ENCODE data around the gene FUCA1.

Gene FUCA1

GRCh38 chr1:23869051-23869450 is 961 bp upstream of the FUCA1 start:
- Histone ChIP-seq H3K79me1 (ENCODE audit: low read depth, low read length) (no peaks in the 10 kb centered on the region), H4K8ac (ENCODE audit: low read depth, low read length) (no peak overlapping the region), H2BK120ac (ENCODE audit: low read depth, low read length) (no peak overlapping the region), H3K23ac (ENCODE audit: low read depth, low read length, poor library complexity) (no peak overlapping the region), H2AFZ (ENCODE audit: low read length) (peak overlapping the region; percentile 99), H2AK5ac (ENCODE audit: low read depth, low read length) (no peak overlapping the region), H2BK5ac (ENCODE audit: low read length) (no peak overlapping the region), H2BK15ac (ENCODE audit: low read length) (no peak overlapping the region), H3K4me1 (ENCODE audit: control insufficient read depth in 2 of 2, insufficient read depth in 1 of 2, low read depth in 1 of 2, low read length in 2 of 2) (peaks cover 2 to 3% of the 10 kb centered on the region in 2 donors), H3K4ac (ENCODE audit: low read length) (no peak overlapping the region), H3K4me3 (ENCODE audit: low read length in 2 of 2) (no peak overlapping the region), H3K18ac (ENCODE audit: low read length) (no peak overlapping the region), H3K14ac (ENCODE audit: low read length) (no peak overlapping the region), H4K91ac (ENCODE audit: low read depth, low read length, poor library complexity) (no peak overlapping the region), H3K9ac (ENCODE audit: low read depth, low read length, poor library complexity) (no peak overlapping the region), H3K27ac (replicated peaks; ENCODE audit: low read length) (no peak overlapping the region), H3K4me2 (ENCODE audit: insufficient read depth, low read length, poor library complexity, severe bottlenecking) (no peak overlapping the region), H3K27me3 (ENCODE audit: control insufficient read depth in 3 of 3, insufficient read depth in 3 of 3, low read depth in 1 of 3, low read length in 3 of 3) (peaks cover 0 to 32% (median 24%) of the 10 kb centered on the region in 3 experiments), H2BK12ac (ENCODE audit: low read length) (no peak overlapping the region), H3K36me3 (replicated peaks in 1 of 2; ENCODE audit: control insufficient read depth in 2 of 2, insufficient read depth in 2 of 2, low read length in 2 of 2) (no peaks in the 10 kb centered on the region), H3K9me3 (replicated peaks in 1 of 2; ENCODE audit: control insufficient read depth in 2 of 2, insufficient read depth in 1 of 2, low read depth in 1 of 2, low read length in 2 of 2) (no peaks in the 10 kb centered on the region)
- no CpG with 5 or more reads among the region's 10 CpGs for WGBS, 2 donors (ENCODE audit: extremely low coverage in 2 of 2, insufficient read length in 2 of 2, insufficient replicate concordance in 1 of 2)
- DNase-seq (ENCODE audit: low spot score), result no peak

GRCh38 chr1:23868557-23869016 is 497 bp upstream of the FUCA1 start:
- Histone ChIP-seq H2BK15ac (ENCODE audit: low read length) (no peak overlapping the region), H4K8ac (ENCODE audit: low read depth, low read length) (no peak overlapping the region), H3K4ac (ENCODE audit: low read length) (no peak overlapping the region), H3K79me1 (ENCODE audit: low read depth, low read length) (no peaks in the 10 kb centered on the region), H3K9ac (ENCODE audit: low read depth, low read length, poor library complexity) (no peak overlapping the region), H3K23ac (ENCODE audit: low read depth, low read length, poor library complexity) (peak overlapping the region; percentile 76), H3K9me3 (replicated peaks in 1 of 2; ENCODE audit: control insufficient read depth in 2 of 2, insufficient read depth in 1 of 2, low read depth in 1 of 2, low read length in 2 of 2) (no peaks in the 10 kb centered on the region), H2AK5ac (ENCODE audit: low read depth, low read length) (no peak overlapping the region), H3K36me3 (replicated peaks in 1 of 2; ENCODE audit: control insufficient read depth in 2 of 2, insufficient read depth in 2 of 2, low read length in 2 of 2) (no peaks in the 10 kb centered on the region), H3K27me3 (ENCODE audit: control insufficient read depth in 3 of 3, insufficient read depth in 3 of 3, low read depth in 1 of 3, low read length in 3 of 3) (peaks cover 0 to 30% (median 24%) of the 10 kb centered on the region in 3 experiments), H3K4me3 (ENCODE audit: low read length in 2 of 2) (peak overlapping the region in 1 of 2 donors; percentile 80), H2AFZ (ENCODE audit: low read length) (peak overlapping the region; percentile 99), H2BK5ac (ENCODE audit: low read length) (no peak overlapping the region), H3K4me1 (ENCODE audit: control insufficient read depth in 2 of 2, insufficient read depth in 1 of 2, low read depth in 1 of 2, low read length in 2 of 2) (peaks cover 2 to 3% of the 10 kb centered on the region in 2 donors), H3K27ac (replicated peaks; ENCODE audit: low read length) (no peak overlapping the region), H4K91ac (ENCODE audit: low read depth, low read length, poor library complexity) (no peak overlapping the region), H2BK120ac (ENCODE audit: low read depth, low read length) (no peak overlapping the region), H3K4me2 (ENCODE audit: insufficient read depth, low read length, poor library complexity, severe bottlenecking) (peak overlapping the region; percentile 19), H3K14ac (ENCODE audit: low read length) (no peak overlapping the region), H3K18ac (ENCODE audit: low read length) (no peak overlapping the region), H2BK12ac (ENCODE audit: low read length) (no peak overlapping the region)
- DNase-seq (ENCODE audit: low spot score), result no peak
- WGBS, 2 donors (ENCODE audit: extremely low coverage in 2 of 2, insufficient read length in 2 of 2, insufficient replicate concordance in 1 of 2), result no CpG with 5 or more reads among the region's 20 CpGs

GRCh38 chr1:23867542-23867894 is 572 bp downstream of the FUCA1 start:
- Histone ChIP-seq H3K9me3 (replicated peaks in 1 of 2; ENCODE audit: control insufficient read depth in 2 of 2, insufficient read depth in 1 of 2, low read depth in 1 of 2, low read length in 2 of 2) (no peaks in the 10 kb centered on the region), H3K4me2 (ENCODE audit: insufficient read depth, low read length, poor library complexity, severe bottlenecking) (peak overlapping the region; percentile 98), H2BK12ac (ENCODE audit: low read length) (no peak overlapping the region), H2BK5ac (ENCODE audit: low read length) (no peak overlapping the region), H3K4me3 (ENCODE audit: low read length in 2 of 2) (peak overlapping the region; percentile 80 to 86), H2BK15ac (ENCODE audit: low read length) (no peak overlapping the region), H3K36me3 (replicated peaks in 1 of 2; ENCODE audit: control insufficient read depth in 2 of 2, insufficient read depth in 2 of 2, low read length in 2 of 2) (no peaks in the 10 kb centered on the region), H2AFZ (ENCODE audit: low read length) (peak overlapping the region; percentile 99), H3K4ac (ENCODE audit: low read length) (no peak overlapping the region), H4K8ac (ENCODE audit: low read depth, low read length) (no peak overlapping the region), H2BK120ac (ENCODE audit: low read depth, low read length) (no peak overlapping the region), H3K9ac (ENCODE audit: low read depth, low read length, poor library complexity) (peak overlapping the region; percentile 81), H3K14ac (ENCODE audit: low read length) (no peak overlapping the region), H3K27me3 (ENCODE audit: control insufficient read depth in 3 of 3, insufficient read depth in 3 of 3, low read depth in 1 of 3, low read length in 3 of 3) (peaks cover 0 to 27% (median 24%) of the 10 kb centered on the region in 3 experiments), H3K23ac (ENCODE audit: low read depth, low read length, poor library complexity) (peak overlapping the region; percentile 76), H2AK5ac (ENCODE audit: low read depth, low read length) (no peak overlapping the region), H3K79me1 (ENCODE audit: low read depth, low read length) (no peaks in the 10 kb centered on the region), H3K4me1 (ENCODE audit: control insufficient read depth in 2 of 2, insufficient read depth in 1 of 2, low read depth in 1 of 2, low read length in 2 of 2) (peaks cover 2 to 3% of the 10 kb centered on the region in 2 donors), H3K27ac (replicated peaks; ENCODE audit: low read length) (no peak overlapping the region), H3K18ac (ENCODE audit: low read length) (peak overlapping the region; percentile 82), H4K91ac (ENCODE audit: low read depth, low read length, poor library complexity) (no peak overlapping the region)
- no CpG with 5 or more reads among the region's 17 CpGs for WGBS, 2 donors (ENCODE audit: extremely low coverage in 2 of 2, insufficient read length in 2 of 2, insufficient replicate concordance in 1 of 2)
- DNase-seq (ENCODE audit: low spot score), result no peak

GRCh38 chr1:23865543-23865930 is 2.6 kb downstream of the FUCA1 start:
- Histone ChIP-seq H2BK12ac (ENCODE audit: low read length) (no peak overlapping the region), H3K4me2 (ENCODE audit: insufficient read depth, low read length, poor library complexity, severe bottlenecking) (no peak overlapping the region), H4K91ac (ENCODE audit: low read depth, low read length, poor library complexity) (no peak overlapping the region), H3K14ac (ENCODE audit: low read length) (no peak overlapping the region), H2BK15ac (ENCODE audit: low read length) (no peak overlapping the region), H3K27me3 (ENCODE audit: control insufficient read depth in 3 of 3, insufficient read depth in 3 of 3, low read depth in 1 of 3, low read length in 3 of 3) (peaks cover 0 to 24% (median 23%) of the 10 kb centered on the region in 3 experiments), H3K4me1 (ENCODE audit: control insufficient read depth in 2 of 2, insufficient read depth in 1 of 2, low read depth in 1 of 2, low read length in 2 of 2) (peaks cover 2 to 3% of the 10 kb centered on the region in 2 donors), H3K79me1 (ENCODE audit: low read depth, low read length) (no peaks in the 10 kb centered on the region), H3K23ac (ENCODE audit: low read depth, low read length, poor library complexity) (no peak overlapping the region), H3K18ac (ENCODE audit: low read length) (no peak overlapping the region), H2AFZ (ENCODE audit: low read length) (no peak overlapping the region), H4K8ac (ENCODE audit: low read depth, low read length) (no peak overlapping the region), H2BK120ac (ENCODE audit: low read depth, low read length) (no peak overlapping the region), H3K27ac (replicated peaks; ENCODE audit: low read length) (no peak overlapping the region), H2AK5ac (ENCODE audit: low read depth, low read length) (no peak overlapping the region), H3K9me3 (replicated peaks in 1 of 2; ENCODE audit: control insufficient read depth in 2 of 2, insufficient read depth in 1 of 2, low read depth in 1 of 2, low read length in 2 of 2) (no peaks in the 10 kb centered on the region), H3K9ac (ENCODE audit: low read depth, low read length, poor library complexity) (no peak overlapping the region), H3K4ac (ENCODE audit: low read length) (no peak overlapping the region), H3K36me3 (replicated peaks in 1 of 2; ENCODE audit: control insufficient read depth in 2 of 2, insufficient read depth in 2 of 2, low read length in 2 of 2) (no peaks in the 10 kb centered on the region), H3K4me3 (ENCODE audit: low read length in 2 of 2) (no peak overlapping the region), H2BK5ac (ENCODE audit: low read length) (no peak overlapping the region)
- WGBS, 2 donors (ENCODE audit: extremely low coverage in 2 of 2, insufficient read length in 2 of 2, insufficient replicate concordance in 1 of 2), result no CpG with 5 or more reads among the region's 4 CpGs
- DNase-seq (ENCODE audit: low spot score), result no peak
